ENCODE results near the gene MCM7. TPM values are rescaled to one million over a fixed set of nuclear protein-coding genes. Genes with fewer than 3 reads are reported as not detected.
A peak's percentile ranks its signal among the peaks of the same experiment; 100 is the strongest.

The MCM7 gene
- total and polyA plus RNA-seq, 2 of the 13 experiments (the other 11 are each of a cell fraction or from before 2014, with no cell fraction given), result 84.5 to 214 TPM

DNA sequence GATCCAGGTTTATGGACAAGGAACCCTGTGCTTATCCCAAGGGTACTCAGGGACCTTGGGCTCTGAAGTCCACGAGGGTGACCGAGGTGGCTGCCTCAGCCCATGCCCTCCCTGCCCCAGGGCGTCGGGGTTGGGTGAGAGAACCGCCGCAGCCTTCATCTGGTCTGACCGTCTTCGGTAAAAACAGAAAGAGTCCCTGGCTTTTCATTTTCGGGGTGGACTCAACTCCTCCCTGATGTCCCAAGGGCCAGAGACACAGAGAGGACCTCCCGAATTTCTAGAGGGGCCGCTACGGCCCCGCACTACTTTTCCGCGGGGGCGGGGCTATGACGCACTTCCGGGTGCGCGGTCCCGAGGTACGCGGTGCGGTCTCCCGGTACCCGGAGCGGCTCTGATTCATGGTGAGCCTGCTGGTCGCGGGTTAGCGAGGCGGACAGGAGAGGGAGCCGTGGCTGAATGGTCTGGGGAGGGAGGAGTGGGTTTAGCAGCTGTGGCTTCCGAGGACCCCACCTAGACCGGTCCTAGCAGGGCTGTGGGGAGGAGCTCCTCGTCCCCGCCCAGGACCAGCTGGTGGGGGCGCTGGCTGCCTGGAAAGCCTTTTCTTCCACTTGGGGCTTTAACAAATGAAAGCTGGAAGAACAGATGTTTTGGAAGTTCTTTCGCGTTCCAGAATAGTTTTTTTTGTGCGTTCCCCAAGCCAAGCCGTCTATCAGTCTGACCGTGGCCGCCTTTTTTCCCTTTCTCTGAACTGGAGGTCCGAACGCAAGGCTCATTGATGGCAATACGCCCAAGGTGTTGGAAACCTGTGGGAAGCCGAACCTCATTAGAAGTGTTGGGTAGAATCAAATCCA is 51.5 kb downstream of the MCM7 start, which contains the start of gene ZSCAN21 (continued):
- TF ChIP-seq MNT (IDR thresholded peaks at IDR 0.05) (no peak), PHF21A (CRISPR knock-in tag; IDR thresholded peaks at IDR 0.05) (peak; percentile 68; the same call in 1 of the 2 replicates), NRL (CRISPR knock-in tag; IDR thresholded peaks at IDR 0.05; ENCODE audit: borderline replicate concordance) (peak; percentile 85; the same call in 1 of the 2 replicates), ZFY (CRISPR knock-in tag; IDR thresholded peaks at IDR 0.05) (peak; percentile 52), ZHX2 (IDR thresholded peaks at IDR 0.05; ENCODE audit: low read depth) (peak; percentile 63), ZHX2 (CRISPR knock-in tag; IDR thresholded peaks at IDR 0.05; ENCODE audit: borderline replicate concordance) (no peak), ARHGAP35 (CRISPR knock-in tag; IDR thresholded peaks at IDR 0.05; ENCODE audit: borderline replicate concordance) (no peak; the same call in 1 of the 2 replicates), NCOA5 (CRISPR knock-in tag; IDR thresholded peaks at IDR 0.05) (no peak), HMG20A (CRISPR knock-in tag; IDR thresholded peaks at IDR 0.05; ENCODE audit: borderline replicate concordance) (no peak; the same call in 1 of the 2 replicates), ZNF816 (CRISPR knock-in tag; IDR thresholded peaks at IDR 0.05; ENCODE audit: borderline replicate concordance) (no peak), RBFOX2 (IDR thresholded peaks at IDR 0.05; ENCODE audit: low read depth, low read length) (peak; percentile 87), KMT2A (CRISPR knock-in tag; IDR thresholded peaks at IDR 0.05) (no peak), MLX (CRISPR knock-in tag; IDR thresholded peaks at IDR 0.05) (no peak), XRCC5 (optimal IDR thresholded peaks at IDR 0.05; ENCODE audit: low read length) (peak; percentile 26)
- TF ChIP-seq, protein P1, sequence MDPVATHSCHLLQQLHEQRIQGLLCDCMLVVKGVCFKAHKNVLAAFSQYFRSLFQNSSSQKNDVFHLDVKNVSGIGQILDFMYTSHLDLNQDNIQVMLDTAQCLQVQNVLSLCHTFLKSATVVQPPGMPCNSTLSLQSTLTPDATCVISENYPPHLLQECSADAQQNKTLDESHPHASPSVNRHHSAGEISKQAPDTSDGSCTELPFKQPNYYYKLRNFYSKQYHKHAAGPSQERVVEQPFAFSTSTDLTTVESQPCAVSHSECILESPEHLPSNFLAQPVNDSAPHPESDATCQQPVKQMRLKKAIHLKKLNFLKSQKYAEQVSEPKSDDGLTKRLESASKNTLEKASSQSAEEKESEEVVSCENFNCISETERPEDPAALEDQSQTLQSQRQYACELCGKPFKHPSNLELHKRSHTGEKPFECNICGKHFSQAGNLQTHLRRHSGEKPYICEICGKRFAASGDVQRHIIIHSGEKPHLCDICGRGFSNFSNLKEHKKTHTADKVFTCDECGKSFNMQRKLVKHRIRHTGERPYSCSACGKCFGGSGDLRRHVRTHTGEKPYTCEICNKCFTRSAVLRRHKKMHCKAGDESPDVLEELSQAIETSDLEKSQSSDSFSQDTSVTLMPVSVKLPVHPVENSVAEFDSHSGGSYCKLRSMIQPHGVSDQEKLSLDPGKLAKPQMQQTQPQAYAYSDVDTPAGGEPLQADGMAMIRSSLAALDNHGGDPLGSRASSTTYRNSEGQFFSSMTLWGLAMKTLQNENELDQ (CRISPR knock-in tag; IDR thresholded peaks at IDR 0.05; ENCODE audit: borderline replicate concordance), result no peak
- TF ChIP-seq, protein P2, sequence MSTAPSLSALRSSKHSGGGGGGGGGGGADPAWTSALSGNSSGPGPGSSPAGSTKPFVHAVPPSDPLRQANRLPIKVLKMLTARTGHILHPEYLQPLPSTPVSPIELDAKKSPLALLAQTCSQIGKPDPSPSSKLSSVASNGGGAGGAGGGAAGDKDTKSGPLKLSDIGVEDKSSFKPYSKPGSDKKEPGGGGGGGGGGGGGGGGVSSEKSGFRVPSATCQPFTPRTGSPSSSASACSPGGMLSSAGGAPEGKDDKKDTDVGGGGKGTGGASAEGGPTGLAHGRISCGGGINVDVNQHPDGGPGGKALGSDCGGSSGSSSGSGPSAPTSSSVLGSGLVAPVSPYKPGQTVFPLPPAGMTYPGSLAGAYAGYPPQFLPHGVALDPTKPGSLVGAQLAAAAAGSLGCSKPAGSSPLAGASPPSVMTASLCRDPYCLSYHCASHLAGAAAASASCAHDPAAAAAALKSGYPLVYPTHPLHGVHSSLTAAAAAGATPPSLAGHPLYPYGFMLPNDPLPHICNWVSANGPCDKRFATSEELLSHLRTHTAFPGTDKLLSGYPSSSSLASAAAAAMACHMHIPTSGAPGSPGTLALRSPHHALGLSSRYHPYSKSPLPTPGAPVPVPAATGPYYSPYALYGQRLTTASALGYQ (CRISPR knock-in tag; IDR thresholded peaks at IDR 0.05), result peak; percentile 36; the same call in 1 of the 2 replicates

Data from HepG2 (cell line).